GM12865 (cell line): ENCODE results near the gene ABI3BP.

Experiments used
- DNase-seq: peaks from one replicate; pipeline ENCODE4 v3.0.0; 2010; ENCODE audit warnings: low read depth
- H3K4me3 ChIP-seq: 2 replicates; pipeline ENCODE4 v1.5.1; 2011; ENCODE audit warnings: mild to moderate bottlenecking, low read depth, low read length, control low read depth
- TF ChIP-seq, protein P1 (sequence below): IDR thresholded peaks from 2 replicates; pipeline ENCODE4 v1.5.1; 2011; ENCODE audit warnings: low read length, control low read depth, low read depth, inconsistent platforms; ENCODE audit not compliant: insufficient read depth; ENCODE audit errors: missing control alignments

Gene ABI3BP

DNA sequence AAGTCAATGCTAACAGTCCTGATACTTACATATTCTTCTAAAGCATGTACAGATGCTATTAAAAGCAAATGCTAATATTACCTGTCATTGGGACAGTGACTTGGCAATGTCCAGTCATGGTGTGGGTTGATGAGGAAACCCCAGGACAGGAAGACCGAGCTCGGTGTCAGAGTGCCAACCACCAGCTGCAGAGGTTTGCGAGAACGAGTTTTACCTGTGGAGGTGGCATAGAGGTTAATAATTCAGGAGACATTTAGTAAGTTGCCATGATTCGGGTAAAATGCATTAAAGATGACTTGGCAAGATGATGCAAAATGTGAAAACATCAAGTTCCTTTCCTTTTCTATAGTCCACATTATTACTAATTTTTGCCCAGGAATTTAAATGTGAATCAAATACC is 94.5 kb downstream of the ABI3BP start:
- no peak overlapping the region for H3K4me3 ChIP-seq
- no peak for DNase-seq
- TF ChIP-seq, protein P1, sequence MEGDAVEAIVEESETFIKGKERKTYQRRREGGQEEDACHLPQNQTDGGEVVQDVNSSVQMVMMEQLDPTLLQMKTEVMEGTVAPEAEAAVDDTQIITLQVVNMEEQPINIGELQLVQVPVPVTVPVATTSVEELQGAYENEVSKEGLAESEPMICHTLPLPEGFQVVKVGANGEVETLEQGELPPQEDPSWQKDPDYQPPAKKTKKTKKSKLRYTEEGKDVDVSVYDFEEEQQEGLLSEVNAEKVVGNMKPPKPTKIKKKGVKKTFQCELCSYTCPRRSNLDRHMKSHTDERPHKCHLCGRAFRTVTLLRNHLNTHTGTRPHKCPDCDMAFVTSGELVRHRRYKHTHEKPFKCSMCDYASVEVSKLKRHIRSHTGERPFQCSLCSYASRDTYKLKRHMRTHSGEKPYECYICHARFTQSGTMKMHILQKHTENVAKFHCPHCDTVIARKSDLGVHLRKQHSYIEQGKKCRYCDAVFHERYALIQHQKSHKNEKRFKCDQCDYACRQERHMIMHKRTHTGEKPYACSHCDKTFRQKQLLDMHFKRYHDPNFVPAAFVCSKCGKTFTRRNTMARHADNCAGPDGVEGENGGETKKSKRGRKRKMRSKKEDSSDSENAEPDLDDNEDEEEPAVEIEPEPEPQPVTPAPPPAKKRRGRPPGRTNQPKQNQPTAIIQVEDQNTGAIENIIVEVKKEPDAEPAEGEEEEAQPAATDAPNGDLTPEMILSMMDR, result no peak

DNA sequence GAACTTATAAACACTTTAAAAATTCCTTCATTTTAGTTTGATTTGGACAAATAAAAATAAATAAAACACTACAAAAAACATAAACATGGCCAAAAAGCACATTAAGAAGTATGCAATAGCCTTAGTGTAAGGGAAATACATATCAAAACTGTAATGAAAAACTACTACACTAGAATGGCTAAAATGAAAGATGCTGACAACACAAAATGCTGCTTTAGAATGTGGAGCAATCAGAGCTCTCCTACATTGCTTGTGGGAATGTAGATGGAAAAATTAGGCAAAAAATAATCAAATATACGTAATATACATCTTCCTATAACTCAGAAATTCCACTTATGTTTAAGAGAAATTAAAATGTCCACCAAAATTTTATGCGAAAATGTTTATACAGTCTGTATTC is 96.2 kb downstream of the ABI3BP start:
- no peak overlapping the region for H3K4me3 ChIP-seq
- no peak for DNase-seq
- TF ChIP-seq, protein P1, result no peak

DNA sequence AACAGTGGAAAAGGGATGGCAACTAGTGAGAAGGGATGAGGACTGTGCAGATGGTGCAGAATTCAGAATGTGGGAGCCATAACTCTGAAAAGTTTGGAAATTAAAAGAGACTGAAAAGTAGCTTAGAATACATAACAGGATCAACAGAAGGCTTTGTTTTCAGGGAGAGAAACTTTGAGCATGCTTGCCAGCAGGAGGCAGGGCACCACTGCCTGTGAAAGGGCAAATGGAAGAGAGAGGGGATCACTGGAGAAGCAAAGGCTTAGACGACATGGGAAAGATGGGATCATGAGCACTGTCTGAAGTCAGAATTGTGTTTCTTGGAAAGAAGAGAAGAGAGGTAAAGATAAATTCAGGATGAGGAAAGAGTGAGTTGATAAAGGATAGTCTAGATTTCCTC is 99.6 kb downstream of the ABI3BP start:
- DNase-seq, result peak; percentile 5
- TF ChIP-seq, protein P1, result no peak
- H3K4me3 ChIP-seq, result no peak overlapping the region

DNA sequence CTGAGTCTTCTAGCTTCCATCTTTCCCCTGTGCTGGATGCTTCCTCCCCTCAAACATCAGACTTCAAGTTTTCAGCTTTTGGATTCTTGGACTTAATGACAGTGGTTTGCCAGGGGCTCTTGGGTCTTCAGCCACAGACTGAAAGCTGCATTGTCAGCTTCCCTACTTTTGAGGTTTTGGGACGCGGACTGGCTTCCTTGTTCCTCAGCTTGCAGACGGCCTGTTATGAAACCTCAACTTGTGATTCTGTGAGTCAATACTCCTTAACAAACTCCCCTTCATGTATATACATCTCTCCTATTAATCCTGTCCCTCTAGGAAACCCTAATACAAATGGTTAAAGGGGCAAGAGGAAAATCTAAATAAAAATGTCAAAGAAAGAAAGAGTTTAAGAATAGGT is 100.1 kb downstream of the ABI3BP start:
- no peak for DNase-seq
- TF ChIP-seq, protein P1, result no peak

DNA sequence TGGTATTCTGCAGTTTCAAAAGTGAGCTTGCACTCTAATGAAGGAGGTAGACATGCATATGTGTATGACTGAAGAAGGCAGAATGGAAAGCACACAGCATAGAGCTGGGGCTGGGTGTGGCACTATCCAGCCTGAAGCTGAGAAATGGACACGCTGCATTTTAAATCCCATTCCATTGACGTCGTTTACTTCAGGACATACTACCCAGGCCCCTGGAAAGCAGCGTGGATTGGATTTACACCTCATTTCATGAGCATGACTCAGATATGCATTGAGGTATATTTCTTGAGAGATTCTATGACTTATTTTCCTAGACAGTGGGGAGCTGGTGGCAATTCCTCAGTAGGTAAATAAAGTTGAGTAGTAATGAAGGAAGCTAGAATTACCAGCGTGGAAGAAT is 101.4 kb downstream of the ABI3BP start:
- H3K4me3 ChIP-seq, result no peak overlapping the region
- TF ChIP-seq, protein P1, result no peak
- no peak for DNase-seq

More for the DNA sequence above, 100.1 kb downstream of the ABI3BP start:
- no peak overlapping the region for H3K4me3 ChIP-seq

DNA sequence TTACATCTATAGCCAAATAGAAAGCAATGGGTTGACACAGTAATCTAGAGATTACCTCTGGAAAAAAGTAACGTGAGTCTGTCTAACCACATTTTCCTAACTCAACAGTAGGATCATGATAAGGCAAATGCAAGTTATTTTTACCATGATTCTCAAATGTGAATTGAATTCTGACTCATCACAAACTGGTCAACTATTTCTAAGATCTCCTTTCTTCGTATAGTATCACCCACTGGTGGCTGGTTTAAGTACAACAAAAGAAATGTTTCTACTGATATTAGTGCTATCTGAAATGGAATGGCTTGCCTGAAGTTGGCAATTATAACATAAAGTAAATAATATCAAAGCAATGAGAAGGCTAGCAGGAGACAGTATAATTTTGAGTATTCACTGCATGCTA is 102.2 kb downstream of the ABI3BP start:
- DNase-seq, result no peak
- no peak overlapping the region for H3K4me3 ChIP-seq
- TF ChIP-seq, protein P1, result no peak

DNA sequence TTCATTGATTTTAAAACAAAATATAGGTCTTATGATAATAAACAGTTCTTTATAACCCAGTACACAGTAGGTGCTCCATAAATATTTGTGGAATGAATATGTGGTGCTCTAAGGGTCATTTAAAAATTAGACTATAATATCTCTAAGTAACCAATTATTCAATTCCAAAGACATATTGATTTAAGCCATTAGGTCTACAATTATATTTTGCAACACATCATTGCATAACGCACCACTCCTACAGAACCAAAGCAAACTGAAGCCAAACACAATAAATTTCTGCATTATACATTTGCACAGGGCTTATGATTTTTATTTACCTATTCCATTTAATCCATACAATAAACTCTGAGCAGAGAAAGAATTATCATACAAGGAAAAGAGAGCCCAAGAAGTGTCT is 104.3 kb downstream of the ABI3BP start:
- TF ChIP-seq, protein P1, result no peak
- DNase-seq, result no peak

More for the DNA sequence above, 104.3 kb downstream of the ABI3BP start:
- no peak overlapping the region for H3K4me3 ChIP-seq
